ENCODE measurements around the gene ACSL3.

DNA sequence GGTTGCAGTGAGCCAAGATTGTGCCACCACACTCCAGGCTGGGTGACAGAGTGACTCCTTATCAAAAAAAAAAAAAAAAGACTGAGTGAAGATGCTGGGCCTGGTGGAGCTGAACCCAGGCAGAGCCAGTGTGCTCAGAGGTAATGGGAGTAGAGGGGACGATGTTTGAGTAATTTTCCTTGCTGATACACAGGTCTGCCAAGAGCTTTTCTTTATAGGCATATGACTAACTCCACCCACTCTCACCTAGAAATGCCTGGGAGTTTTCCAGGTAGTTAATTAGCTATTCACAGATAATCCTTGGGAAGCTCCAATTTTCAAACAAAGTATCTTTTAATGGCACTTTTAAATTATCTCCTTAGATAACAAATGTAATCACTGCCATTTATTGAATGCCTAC, 33.4 kb upstream of the ACSL3 start:
- TF ChIP-seq, protein P1, sequence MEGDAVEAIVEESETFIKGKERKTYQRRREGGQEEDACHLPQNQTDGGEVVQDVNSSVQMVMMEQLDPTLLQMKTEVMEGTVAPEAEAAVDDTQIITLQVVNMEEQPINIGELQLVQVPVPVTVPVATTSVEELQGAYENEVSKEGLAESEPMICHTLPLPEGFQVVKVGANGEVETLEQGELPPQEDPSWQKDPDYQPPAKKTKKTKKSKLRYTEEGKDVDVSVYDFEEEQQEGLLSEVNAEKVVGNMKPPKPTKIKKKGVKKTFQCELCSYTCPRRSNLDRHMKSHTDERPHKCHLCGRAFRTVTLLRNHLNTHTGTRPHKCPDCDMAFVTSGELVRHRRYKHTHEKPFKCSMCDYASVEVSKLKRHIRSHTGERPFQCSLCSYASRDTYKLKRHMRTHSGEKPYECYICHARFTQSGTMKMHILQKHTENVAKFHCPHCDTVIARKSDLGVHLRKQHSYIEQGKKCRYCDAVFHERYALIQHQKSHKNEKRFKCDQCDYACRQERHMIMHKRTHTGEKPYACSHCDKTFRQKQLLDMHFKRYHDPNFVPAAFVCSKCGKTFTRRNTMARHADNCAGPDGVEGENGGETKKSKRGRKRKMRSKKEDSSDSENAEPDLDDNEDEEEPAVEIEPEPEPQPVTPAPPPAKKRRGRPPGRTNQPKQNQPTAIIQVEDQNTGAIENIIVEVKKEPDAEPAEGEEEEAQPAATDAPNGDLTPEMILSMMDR (IDR thresholded peaks at IDR 0.05; ENCODE audit: insufficient read depth, low read length) = no peak
- TF ChIP-seq, protein P2, sequence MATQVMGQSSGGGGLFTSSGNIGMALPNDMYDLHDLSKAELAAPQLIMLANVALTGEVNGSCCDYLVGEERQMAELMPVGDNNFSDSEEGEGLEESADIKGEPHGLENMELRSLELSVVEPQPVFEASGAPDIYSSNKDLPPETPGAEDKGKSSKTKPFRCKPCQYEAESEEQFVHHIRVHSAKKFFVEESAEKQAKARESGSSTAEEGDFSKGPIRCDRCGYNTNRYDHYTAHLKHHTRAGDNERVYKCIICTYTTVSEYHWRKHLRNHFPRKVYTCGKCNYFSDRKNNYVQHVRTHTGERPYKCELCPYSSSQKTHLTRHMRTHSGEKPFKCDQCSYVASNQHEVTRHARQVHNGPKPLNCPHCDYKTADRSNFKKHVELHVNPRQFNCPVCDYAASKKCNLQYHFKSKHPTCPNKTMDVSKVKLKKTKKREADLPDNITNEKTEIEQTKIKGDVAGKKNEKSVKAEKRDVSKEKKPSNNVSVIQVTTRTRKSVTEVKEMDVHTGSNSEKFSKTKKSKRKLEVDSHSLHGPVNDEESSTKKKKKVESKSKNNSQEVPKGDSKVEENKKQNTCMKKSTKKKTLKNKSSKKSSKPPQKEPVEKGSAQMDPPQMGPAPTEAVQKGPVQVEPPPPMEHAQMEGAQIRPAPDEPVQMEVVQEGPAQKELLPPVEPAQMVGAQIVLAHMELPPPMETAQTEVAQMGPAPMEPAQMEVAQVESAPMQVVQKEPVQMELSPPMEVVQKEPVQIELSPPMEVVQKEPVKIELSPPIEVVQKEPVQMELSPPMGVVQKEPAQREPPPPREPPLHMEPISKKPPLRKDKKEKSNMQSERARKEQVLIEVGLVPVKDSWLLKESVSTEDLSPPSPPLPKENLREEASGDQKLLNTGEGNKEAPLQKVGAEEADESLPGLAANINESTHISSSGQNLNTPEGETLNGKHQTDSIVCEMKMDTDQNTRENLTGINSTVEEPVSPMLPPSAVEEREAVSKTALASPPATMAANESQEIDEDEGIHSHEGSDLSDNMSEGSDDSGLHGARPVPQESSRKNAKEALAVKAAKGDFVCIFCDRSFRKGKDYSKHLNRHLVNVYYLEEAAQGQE (IDR thresholded peaks at IDR 0.05; ENCODE audit: insufficient replicate concordance, low read depth) = no peak
- no peak for TF ChIP-seq POLR2AphosphoS5 (IDR thresholded peaks at IDR 0.05; ENCODE audit: low read depth)
